ENCODE measurements around the gene SPOCK1.
"Not testable (repeated sequence)": the region's sequence is repeated elsewhere in the genome, so short reads cannot be mapped to it uniquely, and the experiment has no call there.

Gene SPOCK1

GRCh38 chr5:137407090-137407489 lies 92.0 kb downstream of the SPOCK1 start:
- no peak for DNase-seq

GRCh38 chr5:137405393-137405792 lies 93.7 kb downstream of the SPOCK1 start:
- intact Hi-C loops (cut with DNase I), result no loop called here
- DNase-seq, result no peak

More at GRCh38 chr5:137407090-137407489, 92.0 kb downstream of the SPOCK1 start:
- intact Hi-C loops (cut with DNase I), result no loop called here

- no peak for DNase-seq
- intact Hi-C loops (cut with DNase I), result no loop called here
These were observed 95.3 kb downstream of the SPOCK1 start for GRCh38 chr5:137403869-137404268.

- intact Hi-C loops (cut with DNase I), result no loop called here
- no peak for DNase-seq
These were observed 96.5 kb downstream of the SPOCK1 start for GRCh38 chr5:137402436-137403187.

- intact Hi-C loops (cut with DNase I), result no loop called here
- DNase-seq, result no peak
These were observed 97.2 kb downstream of the SPOCK1 start for GRCh38 chr5:137401946-137402345.

- intact Hi-C loops (cut with DNase I), result no loop called here
- no peak for DNase-seq
These were observed 98.6 kb downstream of the SPOCK1 start for GRCh38 chr5:137400571-137400970.

GRCh38 chr5:137399911-137400310 lies 99.2 kb downstream of the SPOCK1 start:
- DNase-seq, result no peak
- intact Hi-C loops (cut with DNase I), result no loop called here

GRCh38 chr5:137398751-137399150 lies 100.4 kb downstream of the SPOCK1 start:
- intact Hi-C loops (cut with DNase I), result no loop called here

GRCh38 chr5:137398154-137398553 lies 101.0 kb downstream of the SPOCK1 start:
- no peak for DNase-seq
- intact Hi-C loops (cut with DNase I), result no loop called here

More at GRCh38 chr5:137398751-137399150, 100.4 kb downstream of the SPOCK1 start:
- no peak for DNase-seq

GRCh38 chr5:137395011-137395755 lies 103.9 kb downstream of the SPOCK1 start:
- peak in 29 of 42 donors; percentile 9 to 76 (median 36) for DNase-seq
- intact Hi-C loops (cut with DNase I), result no loop called here

- DNase-seq, result no peak
- intact Hi-C loops (cut with DNase I), result no loop called here
These were observed 104.7 kb downstream of the SPOCK1 start for GRCh38 chr5:137394380-137394779.

- intact Hi-C loops (cut with DNase I), result no loop called here
These were observed 105.7 kb downstream of the SPOCK1 start for GRCh38 chr5:137393196-137393993.

GRCh38 chr5:137392261-137392660 lies 106.9 kb downstream of the SPOCK1 start:
- intact Hi-C loops (cut with DNase I), result no loop called here
- no peak for DNase-seq

More at GRCh38 chr5:137393196-137393993, 105.7 kb downstream of the SPOCK1 start:
- no peak for DNase-seq

- DNase-seq; intact Hi-C loops (cut with DNase I): not testable (repeated sequence)
These were observed 108.1 kb downstream of the SPOCK1 start for GRCh38 chr5:137391044-137391443.

GRCh38 chr5:137389042-137389441 lies 110.1 kb downstream of the SPOCK1 start:
- DNase-seq, result no peak
- intact Hi-C loops (cut with DNase I), result no loop called here

GRCh38 chr5:137385064-137385463 lies 114.1 kb downstream of the SPOCK1 start:
- DNase-seq, result no peak
- intact Hi-C loops (cut with DNase I), result no loop called here

- DNase-seq, result peak in 5 of 42 donors; percentile 17 to 67 (median 25)
These were observed 115.2 kb downstream of the SPOCK1 start for GRCh38 chr5:137383909-137384308.

GRCh38 chr5:137381555-137381954 lies 117.6 kb downstream of the SPOCK1 start:
- intact Hi-C loops (cut with DNase I), result no loop called here
- DNase-seq, result no peak

More at GRCh38 chr5:137383909-137384308, 115.2 kb downstream of the SPOCK1 start:
- intact Hi-C loops (cut with DNase I), result no loop called here

- no peak for DNase-seq
- intact Hi-C loops (cut with DNase I), result no loop called here
These were observed 119.4 kb downstream of the SPOCK1 start for GRCh38 chr5:137379555-137380286.

Measured in head of caudate nucleus (tissue), 42 donors.